T-helper 1 cell treated with Interleukin-12 subunit alpha and Interleukin-12 subunit beta and Interleukin-4 antibody, amounts not matched to agents 30 μg/mL and 1 μg/mL, for 36 hours (primary cell): Measurements from ENCODE around the gene NDC80.
A peak's percentile ranks its signal among the peaks of the same experiment; 100 is the strongest.
"Not testable (repeated sequence)": the region's sequence is repeated elsewhere in the genome, so short reads cannot be mapped to it uniquely, and the experiment has no call there.

Experiments
- H3K27ac Mint-ChIP-seq: one replicate; pipeline ENCODE4 v1.8.0; 2021; ENCODE audit warnings: mild to moderate bottlenecking, mixed read lengths
- H3K27me3 Mint-ChIP-seq: one replicate; pipeline ENCODE4 v1.8.0; 2021; ENCODE audit warnings: low read depth, mixed read lengths
- H3K36me3 Mint-ChIP-seq: one replicate; pipeline ENCODE4 v1.8.0; 2021; ENCODE audit warnings: low read depth, mixed read lengths
- H3K4me1 Mint-ChIP-seq: one replicate; pipeline ENCODE4 v1.8.0; 2021; ENCODE audit warnings: low read depth, mixed read lengths
- H3K4me3 Mint-ChIP-seq: one replicate; pipeline ENCODE4 v1.8.0; 2021; ENCODE audit warnings: mild to moderate bottlenecking, moderate library complexity, mixed read lengths
- H3K9me3 Mint-ChIP-seq: one replicate; pipeline ENCODE4 v1.8.0; 2021; ENCODE audit warnings: mixed read lengths

NDC80 gene

DNA sequence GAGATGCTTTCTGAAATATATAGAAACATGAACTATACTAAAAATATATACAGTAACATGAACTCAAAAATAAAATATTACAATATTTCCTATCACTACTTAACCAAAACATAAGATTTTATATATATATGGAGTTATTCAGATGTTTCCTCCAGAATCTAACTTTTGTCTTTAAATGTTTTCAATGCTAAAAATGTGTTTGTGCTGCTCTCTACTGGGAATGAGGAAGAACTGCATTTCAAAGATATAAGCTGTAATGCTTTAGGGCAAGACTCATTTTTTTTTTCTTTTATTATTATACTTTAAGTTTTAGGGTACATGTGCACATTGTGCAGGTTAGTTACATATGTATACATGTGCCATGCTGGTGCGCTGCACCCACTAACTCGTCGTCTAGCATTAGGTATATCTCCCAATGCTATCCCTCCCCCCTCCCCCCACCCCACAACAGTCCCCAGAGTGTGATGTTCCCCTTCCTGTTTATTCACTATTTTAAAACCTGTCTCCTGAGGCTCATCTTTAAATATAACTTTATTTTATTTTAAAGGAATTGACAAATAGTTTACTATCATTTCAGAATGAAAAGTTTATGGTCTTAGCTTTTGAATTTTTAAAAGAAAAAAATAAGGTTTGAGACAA is 29.3 kb upstream of the NDC80 start:
- H3K27me3 Mint-ChIP-seq, H3K27ac Mint-ChIP-seq, H3K36me3 Mint-ChIP-seq, H3K9me3 Mint-ChIP-seq, H3K4me1 Mint-ChIP-seq, H3K4me3 Mint-ChIP-seq: not testable (repeated sequence)

DNA sequence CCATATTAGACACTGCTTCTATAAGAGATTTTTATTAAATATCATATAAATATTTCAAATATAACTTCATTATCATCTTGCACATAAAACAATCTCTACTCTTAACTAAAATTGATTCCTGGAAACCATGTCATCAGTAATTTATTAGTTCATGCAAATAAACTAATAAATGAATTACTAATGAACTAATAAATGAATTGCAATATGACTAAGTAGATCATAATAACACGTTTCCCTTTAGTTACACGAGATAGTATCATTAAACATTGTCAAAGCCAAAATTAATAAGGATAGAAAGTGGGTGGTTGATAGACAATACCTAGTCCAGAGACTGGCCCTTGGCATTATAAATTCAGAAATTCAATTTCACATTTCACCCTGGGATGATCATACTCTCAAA is 26.2 kb upstream of the NDC80 start:
- no peaks in the 10 kb centered on the region for H3K9me3 Mint-ChIP-seq
- H3K27me3 Mint-ChIP-seq: no peaks in the 10 kb centered on the region
- H3K4me3 Mint-ChIP-seq: no peak overlapping the region
- peaks cover 1% of the 10 kb centered on the region for H3K4me1 Mint-ChIP-seq
- no peak overlapping the region for H3K27ac Mint-ChIP-seq
- peaks cover 17% of the 10 kb centered on the region for H3K36me3 Mint-ChIP-seq

DNA sequence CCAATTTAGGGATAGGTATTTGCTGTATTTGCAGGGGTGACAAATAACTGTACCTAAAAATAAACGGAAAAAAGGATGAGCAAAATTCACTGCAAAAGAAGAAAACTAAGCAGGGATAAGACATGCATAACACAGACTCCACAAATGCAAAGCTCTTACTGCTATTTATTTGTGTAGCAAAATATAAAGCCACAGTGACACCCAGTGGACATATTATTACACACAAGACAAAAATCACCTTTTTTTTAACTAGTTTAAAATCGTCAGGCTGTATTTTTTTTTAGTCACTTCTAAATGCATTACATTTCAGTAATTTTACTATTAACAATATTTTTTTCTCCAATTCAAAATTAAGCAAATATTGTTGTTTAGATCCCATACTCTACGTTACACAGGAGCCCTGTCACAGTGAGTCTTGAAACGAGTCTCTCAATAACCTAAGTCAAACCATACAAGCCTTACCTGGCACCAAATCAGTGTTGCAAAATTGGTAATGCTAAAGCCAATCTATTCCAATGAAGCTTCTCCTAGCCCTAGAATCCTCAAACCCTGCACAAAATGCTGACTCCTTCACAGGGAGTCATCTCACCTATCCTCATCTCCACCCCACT is 23.8 kb upstream of the NDC80 start:
- no peaks in the 10 kb centered on the region for H3K9me3 Mint-ChIP-seq
- H3K4me3 Mint-ChIP-seq: no peak overlapping the region
- peaks cover 25% of the 10 kb centered on the region for H3K36me3 Mint-ChIP-seq
- no peak overlapping the region for H3K27ac Mint-ChIP-seq
- H3K27me3 Mint-ChIP-seq: no peaks in the 10 kb centered on the region
- peaks cover 1% of the 10 kb centered on the region for H3K4me1 Mint-ChIP-seq

DNA sequence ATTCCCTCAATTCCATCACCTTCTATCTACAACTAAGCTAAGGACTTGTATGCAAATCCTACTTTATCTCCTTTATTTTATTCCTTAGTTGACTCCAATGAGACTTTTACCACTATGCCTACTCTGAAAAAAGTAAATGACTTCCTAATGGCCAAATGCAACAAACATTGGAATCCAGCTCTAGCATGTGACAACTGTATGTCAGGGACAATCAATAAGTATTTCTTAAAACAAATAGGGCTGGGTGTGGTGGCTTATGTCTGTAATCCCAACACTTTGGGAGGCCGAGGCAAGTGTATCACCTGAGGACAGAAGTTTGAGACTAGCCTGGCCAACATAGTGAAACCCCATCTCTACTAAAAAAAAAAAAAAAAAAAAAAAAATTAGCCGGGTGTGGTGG is 21.9 kb upstream of the NDC80 start:
- Mint-ChIP-seq H3K4me1 (peaks cover 1% of the 10 kb centered on the region), H3K9me3 (no peaks in the 10 kb centered on the region), H3K27me3 (no peaks in the 10 kb centered on the region), H3K4me3 (no peak overlapping the region), H3K27ac (no peak overlapping the region), H3K36me3 (peaks cover 25% of the 10 kb centered on the region)

DNA sequence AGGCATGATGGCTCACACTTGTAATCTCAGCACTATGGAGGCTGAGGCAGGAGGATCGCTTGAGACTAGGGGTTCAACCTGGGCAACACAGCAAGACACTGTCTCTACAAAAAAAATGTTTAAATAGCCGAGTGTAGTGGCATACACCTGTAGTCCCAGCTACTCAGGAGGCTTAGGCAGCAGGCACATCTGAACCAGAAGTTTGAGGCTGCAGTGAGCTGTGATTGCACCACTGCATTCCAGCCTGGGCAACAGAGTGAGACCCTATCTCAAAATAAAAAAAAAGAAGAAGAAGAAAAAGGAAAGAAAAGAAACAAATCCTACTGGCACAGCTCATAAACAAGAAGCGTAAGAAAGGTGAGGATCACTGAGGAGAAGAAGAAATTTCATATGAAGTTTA is 19.9 kb upstream of the NDC80 start:
- H3K4me1 Mint-ChIP-seq: no peaks in the 10 kb centered on the region
- no peaks in the 10 kb centered on the region for H3K9me3 Mint-ChIP-seq
- peaks cover 20% of the 10 kb centered on the region for H3K36me3 Mint-ChIP-seq
- H3K27ac Mint-ChIP-seq: no peak overlapping the region
- H3K4me3 Mint-ChIP-seq: no peak overlapping the region
- H3K27me3 Mint-ChIP-seq: no peaks in the 10 kb centered on the region

DNA sequence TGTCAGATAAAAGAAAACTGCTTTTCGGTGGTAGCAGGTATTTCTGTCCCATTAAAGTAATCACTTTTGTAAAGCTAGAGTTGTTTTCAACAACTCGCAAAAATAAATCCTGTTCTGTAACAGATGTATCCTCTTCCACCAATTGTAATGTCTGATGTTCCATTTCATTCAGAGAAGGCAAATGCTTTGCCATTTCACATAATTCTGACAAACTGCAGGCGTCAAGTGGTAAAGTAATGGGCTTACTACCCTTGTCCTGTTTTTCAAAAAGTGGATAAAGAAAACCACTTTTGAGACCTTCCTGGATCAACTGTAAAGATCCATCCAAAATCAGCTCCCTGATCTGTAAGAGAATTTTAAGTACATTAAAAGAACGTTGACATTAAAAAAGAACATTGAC is 16.7 kb upstream of the NDC80 start:
- Mint-ChIP-seq H3K27ac (no peak overlapping the region), H3K9me3 (no peaks in the 10 kb centered on the region), H3K36me3 (peaks cover 8% of the 10 kb centered on the region), H3K27me3 (no peaks in the 10 kb centered on the region), H3K4me3 (no peak overlapping the region), H3K4me1 (peaks cover 2% of the 10 kb centered on the region)

DNA sequence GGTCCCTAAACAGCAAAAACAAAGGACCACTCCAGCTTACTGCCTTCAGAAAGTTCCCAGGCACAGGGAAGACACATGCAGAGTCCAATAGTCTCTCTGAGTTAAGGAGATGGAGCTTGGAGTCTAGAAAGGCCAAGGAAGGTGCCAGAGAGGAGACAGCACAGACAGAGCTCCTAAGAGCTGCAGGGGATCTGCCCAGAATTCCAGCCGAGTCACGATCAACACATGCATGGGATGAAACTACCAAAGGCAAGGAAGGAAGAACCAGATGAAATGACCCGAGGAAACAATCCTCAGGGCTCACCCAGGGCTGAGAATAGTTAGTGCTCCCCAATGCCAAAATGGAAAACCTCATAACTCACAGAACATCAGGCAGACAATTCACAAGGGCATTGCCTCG is 15.5 kb upstream of the NDC80 start:
- Mint-ChIP-seq H3K27ac (no peak overlapping the region), H3K4me1 (peaks cover 2% of the 10 kb centered on the region), H3K4me3 (no peak overlapping the region), H3K27me3 (no peaks in the 10 kb centered on the region), H3K36me3 (peaks cover 5% of the 10 kb centered on the region), H3K9me3 (no peaks in the 10 kb centered on the region)

DNA sequence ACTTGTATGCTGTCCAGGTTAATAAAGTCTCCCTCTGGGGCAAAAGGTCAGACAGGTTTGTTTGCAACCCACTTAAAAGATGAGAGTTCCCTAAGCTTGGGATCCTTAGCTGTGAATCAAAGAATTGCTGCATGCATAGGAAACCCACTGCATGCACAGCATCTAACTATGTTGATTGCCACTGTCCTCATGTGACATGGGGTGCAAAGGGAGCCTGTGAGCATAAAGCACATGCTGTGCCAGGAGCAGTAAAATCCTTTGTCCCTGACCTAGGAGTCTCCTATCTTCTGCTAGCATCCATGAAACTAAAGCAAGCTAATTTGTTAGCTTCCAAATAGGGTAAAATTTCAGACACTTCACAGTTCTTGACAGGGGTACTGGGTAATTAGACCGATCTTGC is 13.8 kb upstream of the NDC80 start:
- H3K36me3 Mint-ChIP-seq: peaks cover 6% of the 10 kb centered on the region
- no peak overlapping the region for H3K4me3 Mint-ChIP-seq
- peaks cover 2% of the 10 kb centered on the region for H3K4me1 Mint-ChIP-seq
- H3K27ac Mint-ChIP-seq: no peak overlapping the region
- no peaks in the 10 kb centered on the region for H3K9me3 Mint-ChIP-seq
- no peaks in the 10 kb centered on the region for H3K27me3 Mint-ChIP-seq

DNA sequence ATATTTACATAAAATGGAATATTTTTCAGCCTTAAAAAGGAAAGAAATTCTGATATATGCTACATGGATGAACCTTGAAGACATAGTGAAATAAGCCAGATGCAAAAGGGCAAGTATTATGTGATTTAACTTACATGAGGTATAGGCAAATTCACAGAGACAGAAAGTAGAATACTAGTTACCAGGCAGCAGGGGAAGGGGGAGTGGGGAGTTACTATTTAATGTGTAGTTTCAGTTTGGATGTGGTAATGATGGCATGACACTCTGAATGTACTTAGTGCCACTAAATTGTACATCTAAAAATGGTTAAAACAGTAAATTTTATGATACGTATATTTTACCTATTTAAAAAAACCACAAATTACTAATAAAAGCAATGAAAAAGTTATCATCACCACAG is 12.1 kb upstream of the NDC80 start:
- Mint-ChIP-seq H3K4me1 (peaks cover 3% of the 10 kb centered on the region), H3K9me3 (no peaks in the 10 kb centered on the region), H3K27me3 (no peaks in the 10 kb centered on the region), H3K36me3 (peaks cover 13% of the 10 kb centered on the region), H3K27ac (no peak overlapping the region), H3K4me3 (no peak overlapping the region)

DNA sequence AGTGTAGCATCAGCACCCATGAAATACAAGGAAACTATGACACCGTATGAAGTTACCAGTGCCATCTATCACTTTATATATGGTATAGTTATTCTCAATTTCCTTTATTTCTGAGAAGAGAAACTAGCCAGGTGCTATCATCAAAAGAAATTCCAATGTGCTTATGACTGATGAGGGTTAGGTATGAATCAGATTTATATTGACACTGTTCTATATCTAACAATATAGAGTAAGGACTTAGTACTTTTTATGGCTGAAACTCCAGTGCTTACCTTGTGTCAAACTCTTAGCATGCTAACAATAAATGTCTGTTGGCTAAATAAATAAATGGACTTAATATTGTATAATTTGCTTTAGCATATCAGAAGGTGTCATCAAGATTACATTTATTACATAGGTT is 7.0 kb upstream of the NDC80 start:
- Mint-ChIP-seq H3K27me3 (no peaks in the 10 kb centered on the region), H3K36me3 (peaks cover 27% of the 10 kb centered on the region), H3K27ac (no peak overlapping the region), H3K4me1 (peaks cover 19% of the 10 kb centered on the region), H3K4me3 (no peak overlapping the region), H3K9me3 (no peaks in the 10 kb centered on the region)

DNA sequence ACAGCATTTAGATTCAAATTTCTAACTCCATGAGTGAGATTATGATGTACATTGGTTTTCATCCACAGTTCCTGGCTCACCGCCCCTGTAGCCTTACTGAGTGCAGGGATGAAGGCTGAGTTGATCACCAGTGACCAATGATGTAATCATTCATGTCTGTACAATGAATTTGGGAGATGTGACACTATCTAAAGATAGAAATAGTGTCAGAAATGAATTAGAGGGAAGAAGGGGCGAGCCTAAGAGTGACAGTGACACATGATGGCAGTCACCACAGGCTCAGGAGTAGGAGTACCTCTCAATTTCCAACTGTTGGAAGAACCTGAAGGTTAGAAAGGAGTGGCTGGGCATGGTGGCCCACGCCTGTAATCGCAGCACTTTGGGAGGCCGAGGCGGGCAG is 3.2 kb upstream of the NDC80 start:
- Mint-ChIP-seq H3K36me3 (peaks cover 25% of the 10 kb centered on the region), H3K27ac (no peak overlapping the region), H3K4me3 (no peak overlapping the region), H3K27me3 (no peaks in the 10 kb centered on the region), H3K4me1 (peaks cover 36% of the 10 kb centered on the region), H3K9me3 (no peaks in the 10 kb centered on the region)

DNA sequence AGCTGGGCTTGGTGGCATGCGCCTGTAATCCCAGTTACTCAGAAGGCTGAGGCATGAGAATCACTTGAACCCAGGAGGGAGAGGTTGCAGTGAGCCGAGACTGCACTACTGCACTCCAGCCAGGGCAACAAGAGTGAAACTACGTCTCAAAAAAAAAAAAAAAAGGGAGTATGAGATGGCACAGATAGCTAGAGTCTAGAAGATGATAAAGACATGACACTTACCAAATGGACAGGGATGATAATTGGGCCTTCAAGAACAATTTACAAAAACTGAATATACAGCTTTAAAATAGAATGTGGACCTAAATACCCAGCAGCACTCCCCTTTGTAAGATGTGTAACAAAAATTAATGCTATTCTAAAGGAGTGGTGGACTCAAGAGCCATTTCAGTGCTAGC is 2.8 kb upstream of the NDC80 start:
- H3K27me3 Mint-ChIP-seq: no peaks in the 10 kb centered on the region
- no peaks in the 10 kb centered on the region for H3K9me3 Mint-ChIP-seq
- H3K36me3 Mint-ChIP-seq: peaks cover 26% of the 10 kb centered on the region
- H3K4me3 Mint-ChIP-seq: no peak overlapping the region
- peaks cover 38% of the 10 kb centered on the region for H3K4me1 Mint-ChIP-seq
- H3K27ac Mint-ChIP-seq: no peak overlapping the region

DNA sequence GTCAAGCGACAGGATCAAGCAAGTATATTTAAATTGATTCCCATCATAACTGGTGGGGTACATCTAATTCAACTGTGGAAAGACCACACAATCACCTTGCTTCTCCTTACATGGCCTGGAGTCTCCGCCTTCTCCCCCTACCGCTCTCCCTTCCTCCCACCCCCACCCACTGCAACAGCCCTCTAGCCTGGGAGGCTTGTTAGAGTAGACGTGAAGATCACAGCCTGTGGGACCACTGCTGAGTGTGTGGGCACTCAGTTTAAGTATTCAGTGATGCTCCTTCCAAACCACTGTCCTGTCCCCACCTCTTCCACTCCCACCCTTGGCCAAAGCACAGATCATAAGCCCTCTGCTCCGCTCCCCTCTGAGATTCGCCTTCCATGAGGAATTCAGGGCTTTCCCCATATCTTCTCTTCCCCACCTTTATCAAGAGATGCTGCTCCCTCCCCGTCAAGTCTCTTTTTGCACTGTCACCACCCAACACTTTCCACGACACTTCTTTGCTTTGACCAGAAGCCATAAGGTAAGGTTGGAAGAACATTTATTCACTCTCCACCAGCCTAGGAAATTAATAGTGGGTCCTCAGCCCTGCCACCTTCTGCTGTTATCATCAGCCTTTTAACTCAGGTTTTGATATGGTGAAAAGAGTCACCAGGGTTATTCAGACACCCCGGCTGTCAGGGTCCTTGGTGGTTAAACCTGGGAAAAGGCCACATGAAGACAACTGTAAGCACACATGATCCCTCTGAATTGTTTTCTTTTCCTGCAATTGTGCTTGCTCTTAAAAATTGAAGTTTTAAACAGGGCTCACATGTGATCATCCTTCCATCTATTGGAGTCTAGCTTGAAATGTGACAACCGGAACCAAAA is 1.8 kb upstream of the NDC80 start:
- peak overlapping the region; percentile 99 for H3K4me3 Mint-ChIP-seq
- H3K4me1 Mint-ChIP-seq: peaks cover 43% of the 10 kb centered on the region
- H3K9me3 Mint-ChIP-seq: no peaks in the 10 kb centered on the region
- peaks cover 27% of the 10 kb centered on the region for H3K36me3 Mint-ChIP-seq
- no peaks in the 10 kb centered on the region for H3K27me3 Mint-ChIP-seq
- H3K27ac Mint-ChIP-seq: no peak overlapping the region

DNA sequence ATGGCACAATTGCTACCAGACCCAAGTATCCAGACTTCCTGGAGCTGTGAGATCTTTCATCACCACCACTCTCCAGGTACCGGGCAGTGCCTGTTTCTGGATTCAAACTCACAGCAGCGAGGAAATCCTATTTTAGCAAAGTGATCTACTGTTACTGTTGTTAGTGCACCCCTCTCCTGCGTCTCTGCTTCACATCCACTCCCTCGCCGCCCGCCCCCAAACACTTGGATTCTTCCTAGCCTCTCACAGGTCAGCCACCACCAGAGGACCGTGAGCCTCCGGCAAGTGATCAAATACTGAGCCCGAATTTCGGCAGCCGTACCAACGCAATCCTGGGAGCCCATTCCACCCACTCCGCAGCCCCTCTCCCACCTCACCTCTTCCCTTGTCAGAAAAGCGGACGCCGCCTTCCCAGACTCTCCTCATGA is 571 bp upstream of the NDC80 start:
- peak overlapping the region; percentile 99 for H3K4me3 Mint-ChIP-seq
- peak overlapping the region; percentile 98 for H3K27ac Mint-ChIP-seq
- H3K27me3 Mint-ChIP-seq: no peaks in the 10 kb centered on the region
- H3K4me1 Mint-ChIP-seq: peaks cover 44% of the 10 kb centered on the region
- no peaks in the 10 kb centered on the region for H3K9me3 Mint-ChIP-seq
- H3K36me3 Mint-ChIP-seq: peaks cover 22% of the 10 kb centered on the region

DNA sequence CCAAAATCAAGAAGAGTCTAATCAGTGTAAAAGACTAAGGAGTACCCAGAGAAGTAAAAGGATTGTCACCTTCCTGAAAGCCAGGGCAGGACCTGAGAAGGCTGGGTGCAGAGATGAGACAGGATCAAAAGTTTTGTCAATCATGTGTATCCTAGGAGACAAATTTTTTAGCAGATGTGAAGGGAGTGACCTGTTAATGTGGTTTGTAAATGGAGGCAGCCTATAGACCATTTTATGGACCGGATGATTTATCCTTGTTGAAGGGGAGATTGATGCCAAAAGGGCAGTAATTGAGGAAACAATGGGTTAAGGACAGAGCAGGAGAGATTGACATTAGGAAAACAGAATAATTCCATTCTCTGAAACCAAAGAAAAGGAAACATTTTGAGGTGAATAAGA is 813 bp downstream of the NDC80 start:
- H3K9me3 Mint-ChIP-seq: no peaks in the 10 kb centered on the region
- peak overlapping the region; percentile 98 for H3K27ac Mint-ChIP-seq
- peak overlapping the region; percentile 99 for H3K4me3 Mint-ChIP-seq
- H3K36me3 Mint-ChIP-seq: peaks cover 21% of the 10 kb centered on the region
- H3K4me1 Mint-ChIP-seq: peaks cover 47% of the 10 kb centered on the region
- H3K27me3 Mint-ChIP-seq: no peaks in the 10 kb centered on the region
